Upper lobe of left lung (tissue), 4 donors: ENCODE data around the gene FKBP5.
A peak's percentile ranks its signal among the peaks of the same experiment; 100 is the strongest.

Experiments used
- EP300 ChIP-seq, 4 donors: sonication (generic); formaldehyde crosslinking; IDR thresholded peaks; one replicate each; pipeline ENCODE4 v1.5.1; 2017; ENCODE audit warnings: antibody characterized with exemption in 4 of 4, control low read depth in 2 of 4
- POLR2A ChIP-seq, 4 donors: fragments of 450-650 bp; IDR thresholded peaks; one replicate each; pipeline ENCODE4 v1.5.1; 2016 to 2017; ENCODE audit warnings: antibody characterized with exemption in 4 of 4, mild to moderate bottlenecking in 2 of 4
- TF ChIP-seq, protein P1 (sequence below), 6 experiments: fragments of 450-650 bp in 4 of 6; fragments of 200-600 bp in 2 of 6; sonication (generic) in 2 of 6; IDR thresholded peaks; one replicate each; pipeline ENCODE4 v1.5.1; 2016 to 2019; ENCODE audit warnings: antibody characterized with exemption in 6 of 6

DNA sequence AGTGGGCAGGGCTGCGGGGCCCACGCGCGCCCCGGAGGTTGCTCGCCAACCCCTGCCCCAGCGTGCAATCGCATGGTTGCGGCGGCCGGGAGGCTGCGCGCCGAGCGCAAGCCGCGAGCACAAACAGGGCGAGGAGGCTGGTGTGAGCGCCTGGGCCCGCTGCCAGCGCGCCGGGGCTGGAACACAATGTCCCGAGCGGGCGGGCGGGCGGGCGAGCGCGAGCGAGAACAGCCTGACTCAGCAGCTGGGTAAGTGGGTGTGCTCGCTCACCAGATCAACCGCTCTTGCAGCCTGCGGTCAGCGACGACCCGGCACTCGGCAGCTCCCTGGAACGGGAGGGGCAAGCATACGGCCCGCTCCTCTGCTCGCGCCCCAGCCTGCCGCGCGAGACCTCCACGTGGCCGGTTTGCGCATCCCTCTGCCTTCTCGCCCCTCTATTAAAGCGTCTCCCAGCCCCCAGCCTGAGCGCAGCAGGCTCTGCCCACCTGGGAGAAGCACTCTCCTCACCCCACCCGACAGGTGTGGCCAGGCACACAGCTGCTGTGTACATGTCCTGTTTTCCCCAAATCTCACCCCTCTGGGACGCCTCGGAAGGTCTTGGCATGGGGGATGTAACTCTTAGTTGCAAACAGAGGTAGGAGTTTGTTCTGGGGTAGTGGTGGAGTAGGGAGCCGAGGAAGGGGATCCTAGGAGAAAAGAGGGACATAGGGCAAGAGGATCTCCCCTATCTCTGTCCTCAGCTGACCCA, 39.4 kb upstream of the FKBP5 start:
- TF ChIP-seq, protein P1, sequence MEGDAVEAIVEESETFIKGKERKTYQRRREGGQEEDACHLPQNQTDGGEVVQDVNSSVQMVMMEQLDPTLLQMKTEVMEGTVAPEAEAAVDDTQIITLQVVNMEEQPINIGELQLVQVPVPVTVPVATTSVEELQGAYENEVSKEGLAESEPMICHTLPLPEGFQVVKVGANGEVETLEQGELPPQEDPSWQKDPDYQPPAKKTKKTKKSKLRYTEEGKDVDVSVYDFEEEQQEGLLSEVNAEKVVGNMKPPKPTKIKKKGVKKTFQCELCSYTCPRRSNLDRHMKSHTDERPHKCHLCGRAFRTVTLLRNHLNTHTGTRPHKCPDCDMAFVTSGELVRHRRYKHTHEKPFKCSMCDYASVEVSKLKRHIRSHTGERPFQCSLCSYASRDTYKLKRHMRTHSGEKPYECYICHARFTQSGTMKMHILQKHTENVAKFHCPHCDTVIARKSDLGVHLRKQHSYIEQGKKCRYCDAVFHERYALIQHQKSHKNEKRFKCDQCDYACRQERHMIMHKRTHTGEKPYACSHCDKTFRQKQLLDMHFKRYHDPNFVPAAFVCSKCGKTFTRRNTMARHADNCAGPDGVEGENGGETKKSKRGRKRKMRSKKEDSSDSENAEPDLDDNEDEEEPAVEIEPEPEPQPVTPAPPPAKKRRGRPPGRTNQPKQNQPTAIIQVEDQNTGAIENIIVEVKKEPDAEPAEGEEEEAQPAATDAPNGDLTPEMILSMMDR (IDR thresholded peaks at IDR 0.05) = peak in 3 of 6 experiments; percentile 25 to 54 (median 51)
- peak in 2 of 4 donors; percentile 26 to 95 for TF ChIP-seq POLR2A (IDR thresholded peaks at IDR 0.05)
- peak; percentile 94 to 99 (median 98) for TF ChIP-seq EP300 (IDR thresholded peaks at IDR 0.05)
